Activated naive CD4-positive, alpha-beta T cell treated with anti-CD3 and anti-CD28 coated beads, Interleukin-2, amount 50 U/mL, for 16 hours (primary cell): ENCODE measurements around the gene EEF1AKMT1.
"Not testable (repeated sequence)": the region's sequence is repeated elsewhere in the genome, so short reads cannot be mapped to it uniquely, and the experiment has no call there.

Source experiments
- DNase-seq: peaks from one replicate; pipeline ENCODE4 v3.0.0-alpha.2; 2020

The EEF1AKMT1 gene

GRCh38 chr13:20776751-20777150 is 3.0 kb upstream of the EEF1AKMT1 start:
- no peak for DNase-seq

GRCh38 chr13:20775961-20776360 is 2.2 kb upstream of the EEF1AKMT1 start:
- no peak for DNase-seq

GRCh38 chr13:20774746-20775145 is 985 bp upstream of the EEF1AKMT1 start:
- no peak for DNase-seq

GRCh38 chr13:20772401-20773131 is 1.2 kb downstream of the EEF1AKMT1 start:
- no peak for DNase-seq

- no peak for DNase-seq
Measured at GRCh38 chr13:20769834-20770233, 3.9 kb downstream of the EEF1AKMT1 start.

GRCh38 chr13:20769091-20769490 is 4.7 kb downstream of the EEF1AKMT1 start:
- no peak for DNase-seq

GRCh38 chr13:20767309-20767943 is 6.3 kb downstream of the EEF1AKMT1 start:
- DNase-seq: no peak

- DNase-seq: no peak
Measured at GRCh38 chr13:20760872-20761271, 12.9 kb downstream of the EEF1AKMT1 start.

GRCh38 chr13:20754009-20754408 is 19.8 kb downstream of the EEF1AKMT1 start:
- DNase-seq: no peak

GRCh38 chr13:20749377-20749776 is 24.4 kb downstream of the EEF1AKMT1 start:
- no peak for DNase-seq

- not testable (repeated sequence) for DNase-seq
Measured at GRCh38 chr13:20743830-20744404, 29.8 kb downstream of the EEF1AKMT1 start.

GRCh38 chr13:20740021-20740420 is 33.7 kb downstream of the EEF1AKMT1 start:
- no peak for DNase-seq

GRCh38 chr13:20738616-20739015 is 35.1 kb downstream of the EEF1AKMT1 start:
- no peak for DNase-seq

GRCh38 chr13:20729633-20730585 is 43.9 kb downstream of the EEF1AKMT1 start:
- no peak for DNase-seq

- DNase-seq: no peak
Measured at GRCh38 chr13:20728579-20729311, 45.0 kb downstream of the EEF1AKMT1 start.

- no peak for DNase-seq
Measured at GRCh38 chr13:20727856-20728255, 45.9 kb downstream of the EEF1AKMT1 start.

GRCh38 chr13:20721454-20722357 is 52.1 kb downstream of the EEF1AKMT1 start:
- no peak for DNase-seq

GRCh38 chr13:20721058-20721453 is 52.7 kb downstream of the EEF1AKMT1 start:
- DNase-seq: no peak

- no peak for DNase-seq
Measured at GRCh38 chr13:20720499-20720898, 53.3 kb downstream of the EEF1AKMT1 start.

- DNase-seq: no peak
Measured at GRCh38 chr13:20719783-20720182, 54.0 kb downstream of the EEF1AKMT1 start.

- DNase-seq: no peak
Measured at GRCh38 chr13:20718958-20719566, 54.7 kb downstream of the EEF1AKMT1 start.
